Vagina (tissue), 2 donors: ENCODE measurements around the gene PPFIBP1.

Experiments used
- CTCF ChIP-seq, 3 experiments: fragments of 450-650 bp in 2 of 3; fragments of 200-600 bp in 1 of 3; sonication (generic) in 1 of 3; IDR thresholded peaks; one replicate each; pipeline ENCODE4 v1.5.1; 2017 to 2019; ENCODE audit warnings: antibody characterized with exemption in 3 of 3, mild to moderate bottlenecking in 2 of 3, moderate library complexity in 2 of 3
- POLR2A ChIP-seq, 2 donors: fragments of 450-650 bp; IDR thresholded peaks; one replicate each; pipeline ENCODE4 v1.6.1; 2017; ENCODE audit warnings: antibody characterized with exemption in 2 of 2, mild to moderate bottlenecking in 2 of 2, moderate library complexity in 2 of 2

DNA sequence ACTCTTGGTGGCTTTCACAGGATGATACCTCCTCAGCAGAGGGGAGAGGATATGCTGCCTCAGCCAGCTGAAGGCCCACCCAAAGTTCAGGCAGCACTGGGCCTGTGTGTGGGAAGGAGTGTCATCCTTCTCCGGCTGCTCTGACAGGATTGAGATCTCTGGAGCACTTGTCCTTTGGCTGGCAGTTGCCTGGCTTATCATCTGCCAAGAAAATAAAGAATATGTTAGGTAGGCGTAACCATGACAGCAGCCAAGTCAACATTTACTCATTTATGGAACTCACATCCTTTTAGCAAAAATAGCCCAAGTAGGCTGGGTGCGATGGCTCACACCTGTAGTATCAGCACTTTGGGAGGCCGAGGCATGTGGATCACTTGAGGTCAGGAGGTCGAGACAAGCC lies 68.5 kb downstream of the PPFIBP1 start:
- no peak for TF ChIP-seq CTCF (IDR thresholded peaks at IDR 0.05)
- TF ChIP-seq POLR2A (IDR thresholded peaks at IDR 0.05) = no peak
